ENCODE measurements around the gene ADGRB2.

DNA sequence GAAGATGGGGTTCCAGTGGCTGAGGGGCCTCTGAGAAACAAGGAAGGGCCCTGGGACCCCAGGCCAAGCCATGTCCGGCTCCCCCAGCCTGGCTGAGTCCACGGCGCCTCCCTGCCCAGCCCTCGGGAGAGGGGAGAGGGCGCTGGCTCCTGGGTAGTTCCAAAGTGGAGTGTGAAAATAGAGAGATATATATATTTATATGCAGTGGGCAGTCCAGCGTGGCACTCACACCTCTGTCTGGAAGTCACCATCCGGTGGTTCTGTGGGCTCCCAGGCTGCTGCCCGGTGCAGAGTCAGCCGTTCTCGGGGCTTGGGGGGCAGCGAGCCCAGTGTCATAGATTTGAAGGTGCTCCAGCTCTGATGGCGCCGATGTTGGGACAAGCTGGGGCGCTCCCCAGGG, 36.9 kb downstream of the ADGRB2 start:
- no peak for TF ChIP-seq POLR2A (IDR thresholded peaks at IDR 0.05)
- TF ChIP-seq, protein P1, sequence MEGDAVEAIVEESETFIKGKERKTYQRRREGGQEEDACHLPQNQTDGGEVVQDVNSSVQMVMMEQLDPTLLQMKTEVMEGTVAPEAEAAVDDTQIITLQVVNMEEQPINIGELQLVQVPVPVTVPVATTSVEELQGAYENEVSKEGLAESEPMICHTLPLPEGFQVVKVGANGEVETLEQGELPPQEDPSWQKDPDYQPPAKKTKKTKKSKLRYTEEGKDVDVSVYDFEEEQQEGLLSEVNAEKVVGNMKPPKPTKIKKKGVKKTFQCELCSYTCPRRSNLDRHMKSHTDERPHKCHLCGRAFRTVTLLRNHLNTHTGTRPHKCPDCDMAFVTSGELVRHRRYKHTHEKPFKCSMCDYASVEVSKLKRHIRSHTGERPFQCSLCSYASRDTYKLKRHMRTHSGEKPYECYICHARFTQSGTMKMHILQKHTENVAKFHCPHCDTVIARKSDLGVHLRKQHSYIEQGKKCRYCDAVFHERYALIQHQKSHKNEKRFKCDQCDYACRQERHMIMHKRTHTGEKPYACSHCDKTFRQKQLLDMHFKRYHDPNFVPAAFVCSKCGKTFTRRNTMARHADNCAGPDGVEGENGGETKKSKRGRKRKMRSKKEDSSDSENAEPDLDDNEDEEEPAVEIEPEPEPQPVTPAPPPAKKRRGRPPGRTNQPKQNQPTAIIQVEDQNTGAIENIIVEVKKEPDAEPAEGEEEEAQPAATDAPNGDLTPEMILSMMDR (IDR thresholded peaks at IDR 0.05), result no peak
